KOPT-K1 (cell line): ENCODE results near the gene FMNL2.
"Not testable (repeated sequence)": the region's sequence is repeated elsewhere in the genome, so short reads cannot be mapped to it uniquely, and the experiment has no call there.

Source experiments
- H3K27ac ChIP-seq: fragments of 200-600 bp; sonication (generic); 2 replicates; pipeline ENCODE4 v1.5.1; 2016; ENCODE audit warnings: antibody characterized with exemption, mild to moderate bottlenecking, low read depth, low read length; ENCODE audit not compliant: poor library complexity, severe bottlenecking
- H3K36me3 ChIP-seq: fragments of 200-600 bp; sonication (generic); 2 replicates; pipeline ENCODE4 v1.5.1; 2017; ENCODE audit warnings: antibody characterized with exemption, mild to moderate bottlenecking, low read length, moderate library complexity; ENCODE audit not compliant: insufficient read depth
- H3K9me3 ChIP-seq: fragments of 200-600 bp; sonication (generic); 2 replicates; pipeline ENCODE4 v1.5.1; 2017; ENCODE audit warnings: antibody characterized with exemption, low read length, mild to moderate bottlenecking; ENCODE audit not compliant: insufficient read depth, poor library complexity, severe bottlenecking

Gene FMNL2

GRCh38 chr2:152518034-152518433 lies 183.1 kb downstream of the FMNL2 start:
- H3K9me3 ChIP-seq = no peaks in the 10 kb centered on the region
- H3K36me3 ChIP-seq = no peaks in the 10 kb centered on the region
- no peak overlapping the region for H3K27ac ChIP-seq

GRCh38 chr2:152518641-152519580 lies 183.9 kb downstream of the FMNL2 start:
- Histone ChIP-seq H3K27ac (no peak overlapping the region), H3K9me3 (no peaks in the 10 kb centered on the region), H3K36me3 (no peaks in the 10 kb centered on the region)

- Histone ChIP-seq H3K9me3 (no peaks in the 10 kb centered on the region), H3K36me3 (no peaks in the 10 kb centered on the region), H3K27ac (no peak overlapping the region)
Observed at GRCh38 chr2:152519581-152519952, 184.6 kb downstream of the FMNL2 start.

- H3K36me3 ChIP-seq = no peaks in the 10 kb centered on the region
Observed at GRCh38 chr2:152520759-152521158, 185.8 kb downstream of the FMNL2 start.

GRCh38 chr2:152522446-152522845 lies 187.5 kb downstream of the FMNL2 start:
- H3K27ac ChIP-seq, H3K9me3 ChIP-seq, H3K36me3 ChIP-seq: not testable (repeated sequence)

More at GRCh38 chr2:152520759-152521158, 185.8 kb downstream of the FMNL2 start:
- H3K9me3 ChIP-seq = no peaks in the 10 kb centered on the region
- H3K27ac ChIP-seq = no peak overlapping the region

- Histone ChIP-seq H3K36me3 (no peaks in the 10 kb centered on the region), H3K27ac (no peak overlapping the region), H3K9me3 (no peaks in the 10 kb centered on the region)
Observed at GRCh38 chr2:152523091-152523490, 188.1 kb downstream of the FMNL2 start.

- Histone ChIP-seq H3K36me3 (no peaks in the 10 kb centered on the region), H3K9me3 (no peaks in the 10 kb centered on the region), H3K27ac (no peak overlapping the region)
Observed at GRCh38 chr2:152525277-152525838, 190.4 kb downstream of the FMNL2 start.

- Histone ChIP-seq H3K9me3 (no peaks in the 10 kb centered on the region), H3K36me3 (no peaks in the 10 kb centered on the region)
Observed at GRCh38 chr2:152529420-152530115, 194.6 kb downstream of the FMNL2 start.

GRCh38 chr2:152532241-152532640 lies 197.3 kb downstream of the FMNL2 start:
- Histone ChIP-seq H3K27ac (no peak overlapping the region), H3K36me3 (no peaks in the 10 kb centered on the region), H3K9me3 (no peaks in the 10 kb centered on the region)

More at GRCh38 chr2:152529420-152530115, 194.6 kb downstream of the FMNL2 start:
- no peak overlapping the region for H3K27ac ChIP-seq

- Histone ChIP-seq H3K27ac (no peak overlapping the region), H3K9me3 (no peaks in the 10 kb centered on the region), H3K36me3 (no peaks in the 10 kb centered on the region)
Observed at GRCh38 chr2:152534460-152535135, 199.6 kb downstream of the FMNL2 start.

- no peaks in the 10 kb centered on the region for H3K36me3 ChIP-seq
- no peak overlapping the region for H3K27ac ChIP-seq
- no peaks in the 10 kb centered on the region for H3K9me3 ChIP-seq
Observed at GRCh38 chr2:152537081-152537651, 202.2 kb downstream of the FMNL2 start.

GRCh38 chr2:152539424-152539823 lies 204.4 kb downstream of the FMNL2 start:
- Histone ChIP-seq H3K9me3 (no peaks in the 10 kb centered on the region), H3K36me3 (no peaks in the 10 kb centered on the region), H3K27ac (no peak overlapping the region)

- Histone ChIP-seq H3K9me3 (no peaks in the 10 kb centered on the region), H3K27ac (no peak overlapping the region), H3K36me3 (no peaks in the 10 kb centered on the region)
Observed at GRCh38 chr2:152541712-152542111, 206.7 kb downstream of the FMNL2 start.

GRCh38 chr2:152542337-152542994 lies 207.5 kb downstream of the FMNL2 start:
- Histone ChIP-seq H3K27ac (no peak overlapping the region), H3K36me3 (no peaks in the 10 kb centered on the region), H3K9me3 (no peaks in the 10 kb centered on the region)
